Measurements from ENCODE around the gene CDCP1. TPM values are rescaled to one million over a fixed set of nuclear protein-coding genes. Genes with fewer than 3 reads are reported as not detected.
A peak's percentile ranks its signal among the peaks of the same experiment; 100 is the strongest.
"Not testable (repeated sequence)": the region's sequence is repeated elsewhere in the genome, so short reads cannot be mapped to it uniquely, and the experiment has no call there.

The CDCP1 gene
- total RNA-seq, 8 experiments from 2014 or later: under 0.01 to 0.51 (median 0.23) TPM

- no peaks in the 10 kb centered on the region for H3K4me1 ChIP-seq (replicated peaks in 1 of 2)
- 88 to 100% (median 98%) methylated on average over 1 of the region's 1 CpG; no CpG with 5 or more reads in 2 of the 10 experiments for WGBS, 10 experiments
- no peak overlapping the region for H3K27ac ChIP-seq
- no peak for ATAC-seq (replicated peaks in 6 of 8)
- no peak overlapping the region for H3K4me3 ChIP-seq
- in situ Hi-C loops (cut with MboI; ENCODE audit: low pct_unique_long_range_greater_than_20kb in 2 of 9, low sequenced_read_pairs in 9 of 9, unreplicated experiment in 9 of 9): no loop called here
These were observed 83.5 kb downstream of the CDCP1 start for GRCh38 chr3:45062697-45063070.

GRCh38 chr3:45060165-45060892, 85.8 kb downstream of the CDCP1 start:
- no peak overlapping the region for H3K27ac ChIP-seq
- H3K4me1 ChIP-seq (replicated peaks in 1 of 2): no peaks in the 10 kb centered on the region
- peak in 1 of 8 experiments; percentile 24 for ATAC-seq (replicated peaks in 6 of 8)
- WGBS, 10 experiments: 0 to 91% (median 18%) methylated on average over 1 to 4 of the region's 4 CpGs; no CpG with 5 or more reads in 1 of the 10 experiments
- in situ Hi-C loops (cut with MboI; ENCODE audit: low pct_unique_long_range_greater_than_20kb in 2 of 9, low sequenced_read_pairs in 9 of 9, unreplicated experiment in 9 of 9): no loop called here
- H3K4me3 ChIP-seq: no peak overlapping the region

DNA sequence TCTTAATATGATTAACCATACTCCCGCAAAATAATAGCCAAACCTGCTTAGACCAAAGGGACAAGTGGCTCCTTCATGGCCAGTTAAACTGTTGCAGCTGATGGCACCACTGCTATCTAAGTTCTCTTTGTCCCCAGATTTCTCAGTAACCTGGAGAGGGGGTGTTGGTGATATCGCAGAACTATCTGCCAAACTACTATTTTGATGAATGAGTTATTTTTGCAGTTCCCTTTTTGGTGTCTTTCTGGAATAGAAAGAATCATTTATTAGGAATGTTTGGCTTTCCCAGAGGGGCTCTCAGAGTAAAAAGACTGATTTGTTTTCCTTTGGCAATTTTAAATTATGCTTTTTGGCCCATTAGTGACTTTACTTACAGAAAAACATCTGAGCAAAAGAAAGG, 87.0 kb downstream of the CDCP1 start:
- Histone ChIP-seq H3K27ac (no peak overlapping the region), H3K4me1 (replicated peaks in 1 of 2) (no peaks in the 10 kb centered on the region), H3K4me3 (no peak overlapping the region)
- ATAC-seq (replicated peaks in 6 of 8): no peak
- 85 to 100% (median 100%) methylated on average over 1 to 2 of the region's 2 CpGs for WGBS, 10 experiments
- in situ Hi-C loops (cut with MboI; ENCODE audit: low pct_unique_long_range_greater_than_20kb in 2 of 9, low sequenced_read_pairs in 9 of 9, unreplicated experiment in 9 of 9): no loop called here

GRCh38 chr3:45057557-45057956, 88.6 kb downstream of the CDCP1 start:
- H3K4me3 ChIP-seq: no peak overlapping the region
- in situ Hi-C loops (cut with MboI; ENCODE audit: low pct_unique_long_range_greater_than_20kb in 2 of 9, low sequenced_read_pairs in 9 of 9, unreplicated experiment in 9 of 9): no loop called here
- no peak for ATAC-seq (replicated peaks in 6 of 8)
- no peak overlapping the region for H3K27ac ChIP-seq
- H3K4me1 ChIP-seq (replicated peaks in 1 of 2): no peaks in the 10 kb centered on the region
- WGBS, 10 experiments: 36 to 100% (median 87%) methylated on average over 1 to 3 of the region's 3 CpGs; no CpG with 5 or more reads in 1 of the 10 experiments

DNA sequence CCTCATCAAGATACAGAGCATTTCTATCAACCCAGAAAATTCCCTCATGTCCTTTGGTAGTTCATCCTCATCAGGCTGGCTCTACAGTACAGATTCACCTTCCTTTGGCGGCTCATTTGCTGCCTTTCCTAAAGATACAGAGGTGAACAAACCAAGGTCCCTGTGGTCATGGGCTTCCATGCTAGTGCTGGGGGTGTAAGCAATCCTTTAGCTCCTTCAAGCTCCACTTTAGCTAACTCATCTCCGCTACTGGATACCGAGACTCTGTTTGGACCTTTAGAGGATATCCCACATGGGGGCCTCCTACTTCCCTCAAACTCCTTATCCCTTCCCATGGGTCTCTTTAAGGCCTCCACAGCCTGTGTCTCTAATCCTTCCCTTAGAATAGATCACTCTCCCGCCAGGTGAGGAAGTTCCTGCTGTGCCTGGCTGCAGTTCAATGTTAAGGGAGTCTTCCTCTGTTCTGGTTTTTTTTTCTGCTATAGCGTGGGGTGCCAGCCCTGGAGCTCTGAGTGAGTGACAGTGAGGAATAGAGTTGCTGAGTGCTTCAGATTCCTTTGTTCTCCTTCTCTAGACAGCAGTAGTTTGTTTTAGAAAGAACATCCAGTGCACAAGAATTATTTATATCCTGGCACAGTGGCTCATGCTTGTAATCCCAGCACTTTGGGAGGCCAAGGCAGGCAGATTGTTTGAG, 89.4 kb downstream of the CDCP1 start:
- peak in 5 of 8 experiments; percentile 36 to 71 (median 65) for ATAC-seq (replicated peaks in 6 of 8)
- 66 to 100% (median 86%) methylated on average over 1 to 4 of the region's 5 CpGs; no CpG with 5 or more reads in 2 of the 10 experiments for WGBS, 10 experiments

GRCh38 chr3:45055411-45056143, 90.6 kb downstream of the CDCP1 start:
- peak in 6 of 8 experiments; percentile 9 to 69 (median 42) for ATAC-seq (replicated peaks in 6 of 8)
- Histone ChIP-seq H3K4me3 (no peak overlapping the region), H3K27ac (no peak overlapping the region), H3K4me1 (replicated peaks in 1 of 2) (no peaks in the 10 kb centered on the region)
- WGBS, 10 experiments: 14 to 98% (median 75%) methylated on average over 4 to 7 of the region's 7 CpGs
- in situ Hi-C loops (cut with MboI; ENCODE audit: low pct_unique_long_range_greater_than_20kb in 2 of 9, low sequenced_read_pairs in 9 of 9, unreplicated experiment in 9 of 9): no loop called here

More for the DNA sequence above, 89.4 kb downstream of the CDCP1 start:
- in situ Hi-C loops (cut with MboI; ENCODE audit: low pct_unique_long_range_greater_than_20kb in 2 of 9, low sequenced_read_pairs in 9 of 9, unreplicated experiment in 9 of 9): no loop called here
- Histone ChIP-seq H3K27ac (no peak overlapping the region), H3K4me1 (replicated peaks in 1 of 2) (no peaks in the 10 kb centered on the region), H3K4me3 (no peak overlapping the region)

GRCh38 chr3:45055032-45055410, 91.2 kb downstream of the CDCP1 start:
- H3K27ac ChIP-seq: no peak overlapping the region
- WGBS, 10 experiments: 29 to 83% (median 51%) methylated on average over 1 to 2 of the region's 2 CpGs; no CpG with 5 or more reads in 1 of the 10 experiments
- peak in 3 of 8 experiments; percentile 10 to 25 (median 17) for ATAC-seq (replicated peaks in 6 of 8)
- in situ Hi-C loops (cut with MboI; ENCODE audit: low pct_unique_long_range_greater_than_20kb in 2 of 9, low sequenced_read_pairs in 9 of 9, unreplicated experiment in 9 of 9): no loop called here
- H3K4me3 ChIP-seq: no peak overlapping the region
- H3K4me1 ChIP-seq (replicated peaks in 1 of 2): no peaks in the 10 kb centered on the region

DNA sequence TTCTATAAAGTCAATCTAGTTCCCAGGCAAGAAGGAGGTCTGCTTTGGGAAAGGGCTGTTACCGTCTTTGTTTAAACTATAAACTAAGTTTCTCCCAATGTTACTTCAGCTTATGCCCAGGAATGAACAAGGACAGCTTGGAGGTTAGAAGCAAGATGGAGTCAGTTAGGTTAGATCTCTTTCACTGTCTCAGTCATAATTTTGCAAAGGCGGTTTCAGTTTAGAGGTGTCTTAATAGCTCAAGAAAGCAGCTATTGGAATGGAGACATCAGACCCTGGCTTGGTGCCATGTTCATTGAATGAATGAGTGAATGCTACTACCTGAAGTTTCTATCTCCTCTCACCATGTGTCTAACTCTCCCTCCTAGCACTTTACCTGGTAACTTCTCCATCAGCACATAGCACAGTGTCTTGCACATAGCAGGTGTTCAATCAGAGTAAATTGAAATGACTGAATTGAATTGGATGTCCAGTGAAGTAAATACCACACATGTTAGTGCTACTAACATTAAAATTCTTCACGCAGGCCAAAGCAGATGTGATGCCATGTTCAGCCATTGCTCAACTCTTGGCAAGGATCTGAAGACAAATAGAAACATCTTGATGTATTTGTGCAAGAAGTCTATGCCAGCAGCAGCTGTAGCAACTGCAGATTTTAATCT, 91.9 kb downstream of the CDCP1 start:
- 13 to 100% (median 85%) methylated on average over 1 to 3 of the region's 3 CpGs; no CpG with 5 or more reads in 1 of the 10 experiments for WGBS, 10 experiments
- Histone ChIP-seq H3K4me3 (no peak overlapping the region), H3K4me1 (replicated peaks in 1 of 2) (no peaks in the 10 kb centered on the region), H3K27ac (no peak overlapping the region)
- ATAC-seq (replicated peaks in 6 of 8): peak in 1 of 8 experiments; percentile 13
- in situ Hi-C loops (cut with MboI; ENCODE audit: low pct_unique_long_range_greater_than_20kb in 2 of 9, low sequenced_read_pairs in 9 of 9, unreplicated experiment in 9 of 9): no loop called here

GRCh38 chr3:45053805-45054195, 92.4 kb downstream of the CDCP1 start:
- in situ Hi-C loops (cut with MboI; ENCODE audit: low pct_unique_long_range_greater_than_20kb in 2 of 9, low sequenced_read_pairs in 9 of 9, unreplicated experiment in 9 of 9); H3K4me3 ChIP-seq; H3K27ac ChIP-seq; ATAC-seq (replicated peaks in 6 of 8); H3K4me1 ChIP-seq (replicated peaks in 1 of 2): not testable (repeated sequence)
- 40 to 88% (median 65%) methylated on average over 1 of the region's 1 CpG; no CpG with 5 or more reads in 6 of the 10 experiments for WGBS, 10 experiments

DNA sequence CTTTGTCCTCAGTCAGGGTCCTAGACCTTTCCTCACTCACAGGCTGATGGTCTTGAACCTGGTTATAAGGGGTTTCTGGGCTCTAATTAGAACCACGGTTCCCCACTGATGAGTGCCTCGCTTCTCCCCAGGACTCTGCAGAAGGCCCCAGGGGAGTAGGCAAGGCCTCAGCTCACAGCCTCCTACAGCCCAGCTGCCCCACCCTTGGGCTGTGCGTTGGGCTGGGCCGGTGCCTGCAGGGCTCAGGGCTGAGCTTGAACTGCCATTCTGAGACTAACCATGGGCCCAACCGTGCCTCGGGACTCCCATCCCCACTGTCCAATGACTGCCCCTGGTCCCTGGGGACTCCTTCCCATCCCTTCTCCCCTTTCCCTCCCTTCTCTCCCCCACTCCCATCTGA, 94.5 kb downstream of the CDCP1 start:
- in situ Hi-C loops (cut with MboI; ENCODE audit: low pct_unique_long_range_greater_than_20kb in 2 of 9, low sequenced_read_pairs in 9 of 9, unreplicated experiment in 9 of 9): no loop called here

DNA sequence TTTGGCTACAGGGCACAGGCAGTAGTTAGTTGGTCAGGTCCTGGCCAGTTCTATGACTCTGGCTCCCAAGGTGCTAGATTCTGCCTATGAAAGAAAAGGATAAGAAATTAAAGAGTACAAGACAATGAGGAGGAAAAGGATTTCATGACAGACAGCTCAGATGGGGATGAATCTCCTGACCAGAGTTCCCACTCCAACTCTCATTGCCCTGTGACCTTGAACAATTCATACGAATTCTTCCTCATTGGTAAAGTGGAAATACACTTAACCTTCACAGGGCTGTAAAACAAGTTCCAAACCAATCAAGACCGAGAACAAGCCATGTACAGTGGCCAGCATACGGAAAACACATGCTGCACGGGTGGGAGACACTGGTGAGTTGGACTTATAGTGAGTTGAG, 96.4 kb downstream of the CDCP1 start:
- in situ Hi-C loops (cut with MboI; ENCODE audit: low pct_unique_long_range_greater_than_20kb in 2 of 9, low sequenced_read_pairs in 9 of 9, unreplicated experiment in 9 of 9): loop anchor here in 7 of 9 experiments (10.0 to 25.0 kb wide), 8 partner anchors 162 to 1037 kb away; partner anchors contain the start of gene CXCR6 (in 1 of the 7)
- WGBS, 10 experiments: 58 to 95% (median 81%) methylated on average over 1 to 4 of the region's 4 CpGs; no CpG with 5 or more reads in 2 of the 10 experiments
- ATAC-seq (replicated peaks in 6 of 8): no peak

More for the DNA sequence above, 94.5 kb downstream of the CDCP1 start:
- peak in 2 of 8 experiments; percentile 39 to 76 for ATAC-seq (replicated peaks in 6 of 8)
- Histone ChIP-seq H3K4me1 (replicated peaks in 1 of 2) (no peaks in the 10 kb centered on the region), H3K27ac (no peak overlapping the region), H3K4me3 (no peak overlapping the region)
- 80 to 100% (median 100%) methylated on average over 1 to 2 of the region's 6 CpGs; no CpG with 5 or more reads in 7 of the 10 experiments for whole genome bisulfite sequencing, 10 experiments

DNA sequence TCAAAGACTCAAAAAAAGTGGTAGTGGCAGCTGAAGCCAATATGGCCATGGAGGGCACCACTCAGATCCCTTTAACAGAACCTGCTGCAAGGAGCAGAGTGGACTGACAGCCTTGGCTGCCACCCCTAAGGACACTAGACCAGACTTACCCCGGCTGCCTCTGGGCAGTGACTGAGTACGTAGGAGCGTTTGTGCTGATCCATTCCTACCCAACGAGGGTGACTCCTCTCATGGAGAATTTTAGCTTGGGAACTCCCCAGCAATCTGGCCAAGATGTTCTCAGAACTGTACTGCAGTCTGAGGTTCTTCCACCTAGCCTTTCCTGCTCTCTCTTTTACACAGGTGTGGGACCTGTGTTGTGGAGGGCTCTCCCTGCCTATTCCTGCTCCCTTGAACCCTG, 97.9 kb downstream of the CDCP1 start:
- ATAC-seq (replicated peaks in 6 of 8): peak in 2 of 8 experiments; percentile 23 to 68
- in situ Hi-C loops (cut with MboI; ENCODE audit: low pct_unique_long_range_greater_than_20kb in 2 of 9, low sequenced_read_pairs in 9 of 9, unreplicated experiment in 9 of 9): loop anchor here in 7 of 9 experiments (10.0 to 25.0 kb wide), 8 partner anchors 164 to 1039 kb away; partner anchors contain the start of gene CXCR6 (in 1 of the 7)

More for the DNA sequence above, 96.4 kb downstream of the CDCP1 start:
- H3K27ac ChIP-seq: no peak overlapping the region
- no peaks in the 10 kb centered on the region for H3K4me1 ChIP-seq (replicated peaks in 1 of 2)
- H3K4me3 ChIP-seq: no peak overlapping the region

More for the DNA sequence above, 97.9 kb downstream of the CDCP1 start:
- H3K27ac ChIP-seq: no peak overlapping the region
- WGBS, 10 experiments: 40 to 83% (median 68%) methylated on average over 1 to 4 of the region's 4 CpGs; no CpG with 5 or more reads in 5 of the 10 experiments
- no peaks in the 10 kb centered on the region for H3K4me1 ChIP-seq (replicated peaks in 1 of 2)
- H3K4me3 ChIP-seq: no peak overlapping the region
